ENCODE measurements around the gene ZCCHC17. TPM values are rescaled to one million over a fixed set of nuclear protein-coding genes. Genes with fewer than 3 reads are reported as not detected.

Gene ZCCHC17
- total RNA-seq, 2 experiments from 2014 or later: 23.6 to 24.4 TPM

- H3K4me1 Mint-ChIP-seq: no peaks in the 10 kb centered on the region
- POLR2A ChIA-PET: no interaction called here
- H3K9me3 Mint-ChIP-seq: no peaks in the 10 kb centered on the region
- H3K36me3 Mint-ChIP-seq: peaks cover 13% of the 10 kb centered on the region
- no peaks in the 10 kb centered on the region for H3K27me3 Mint-ChIP-seq
- ATAC-seq (ENCODE audit: low read depth) (no peak), DNase-seq (no peak)
- no peak overlapping the region for H3K27ac Mint-ChIP-seq
- H3K4me3 Mint-ChIP-seq: no peak overlapping the region
Measured at GRCh38 chr1:31324093-31324492, 27.3 kb downstream of the ZCCHC17 start.

DNA sequence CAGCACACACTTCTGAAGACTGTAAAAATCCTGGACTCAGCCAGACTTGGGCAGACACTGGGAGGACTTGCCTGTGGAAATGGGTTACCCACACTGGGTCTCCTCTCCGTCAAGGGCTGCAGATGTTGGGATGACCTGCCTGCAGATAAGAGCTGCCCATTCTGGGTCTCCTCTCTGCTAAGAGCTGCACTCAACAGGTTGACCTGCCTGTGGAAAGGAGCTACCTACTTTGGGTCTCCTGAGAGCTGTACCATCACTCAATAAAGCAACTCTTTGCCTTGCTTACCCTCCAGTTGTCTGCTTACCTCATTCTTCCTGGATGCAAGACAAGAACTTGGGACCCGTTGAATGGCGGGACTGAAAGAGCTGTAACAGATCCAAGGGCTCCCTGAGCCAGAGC is 28.2 kb downstream of the ZCCHC17 start:
- peaks cover 12% of the 10 kb centered on the region for H3K36me3 Mint-ChIP-seq
- no peak overlapping the region for H3K27ac Mint-ChIP-seq
- no peak overlapping the region for H3K4me3 Mint-ChIP-seq
- H3K27me3 Mint-ChIP-seq: no peaks in the 10 kb centered on the region
- no peak for DNase-seq
- no peaks in the 10 kb centered on the region for H3K4me1 Mint-ChIP-seq
- no peaks in the 10 kb centered on the region for H3K9me3 Mint-ChIP-seq
- POLR2A ChIA-PET: no interaction called here
- ATAC-seq (ENCODE audit: low read depth): no peak

GRCh38 chr1:31326461-31326860 is 29.6 kb downstream of the ZCCHC17 start:
- Mint-ChIP-seq H3K9me3 (no peaks in the 10 kb centered on the region), H3K4me3 (no peak overlapping the region), H3K36me3 (peaks cover 12% of the 10 kb centered on the region), H3K4me1 (no peaks in the 10 kb centered on the region), H3K27ac (no peak overlapping the region), H3K27me3 (no peaks in the 10 kb centered on the region)
- POLR2A ChIA-PET: no interaction called here
- ATAC-seq (ENCODE audit: low read depth) (no peak), DNase-seq (no peak)

- Mint-ChIP-seq H3K36me3 (peaks cover 11% of the 10 kb centered on the region), H3K27me3 (no peaks in the 10 kb centered on the region), H3K4me3 (no peak overlapping the region), H3K9me3 (no peaks in the 10 kb centered on the region), H3K27ac (no peak overlapping the region), H3K4me1 (no peaks in the 10 kb centered on the region)
- POLR2A ChIA-PET: no interaction called here
- ATAC-seq (ENCODE audit: low read depth) (no peak), DNase-seq (no peak)
Measured at GRCh38 chr1:31327381-31327780, 30.5 kb downstream of the ZCCHC17 start.

DNA sequence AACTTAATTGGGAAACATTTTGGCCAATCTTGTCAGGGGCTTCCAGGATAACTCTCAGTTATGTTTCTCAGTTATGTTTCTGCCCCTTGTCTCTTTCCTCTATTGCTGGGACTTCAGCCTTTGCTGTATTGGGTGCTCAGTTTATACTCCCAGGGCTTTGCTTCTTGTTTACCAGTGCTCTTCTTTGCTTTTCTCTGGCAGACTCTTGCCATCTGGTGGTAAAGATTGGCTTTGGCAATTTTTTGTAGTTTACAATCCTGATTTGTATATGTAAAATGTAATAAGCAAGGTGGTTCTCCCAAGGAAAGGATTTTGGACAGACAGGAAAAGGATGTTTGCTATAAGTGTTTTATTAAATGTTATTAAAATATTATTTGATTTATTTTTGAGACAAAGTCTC is 38.2 kb downstream of the ZCCHC17 start:
- Mint-ChIP-seq H3K4me1 (no peaks in the 10 kb centered on the region), H3K9me3 (no peaks in the 10 kb centered on the region), H3K27ac (no peak overlapping the region), H3K27me3 (no peaks in the 10 kb centered on the region), H3K36me3 (peaks cover 11% of the 10 kb centered on the region), H3K4me3 (no peak overlapping the region)
- POLR2A ChIA-PET: no interaction called here
- DNase-seq: no peak
- no peak for ATAC-seq (ENCODE audit: low read depth)

- Mint-ChIP-seq H3K27me3 (no peaks in the 10 kb centered on the region), H3K27ac (no peak overlapping the region), H3K9me3 (no peaks in the 10 kb centered on the region), H3K4me1 (no peaks in the 10 kb centered on the region), H3K4me3 (no peak overlapping the region), H3K36me3 (peaks cover 2% of the 10 kb centered on the region)
- DNase-seq (no peak), ATAC-seq (ENCODE audit: low read depth) (no peak)
- POLR2A ChIA-PET: no interaction called here
Measured at GRCh38 chr1:31336687-31337467, 40.0 kb downstream of the ZCCHC17 start.

GRCh38 chr1:31344503-31344902 is 47.7 kb downstream of the ZCCHC17 start:
- POLR2A ChIA-PET: no interaction called here
- Mint-ChIP-seq H3K9me3 (no peaks in the 10 kb centered on the region), H3K4me1 (no peaks in the 10 kb centered on the region), H3K4me3 (no peak overlapping the region), H3K27me3 (no peaks in the 10 kb centered on the region), H3K27ac (no peak overlapping the region), H3K36me3 (peaks cover 4% of the 10 kb centered on the region)
- ATAC-seq (ENCODE audit: low read depth) (no peak), DNase-seq (no peak)

GRCh38 chr1:31345635-31346034 is 48.8 kb downstream of the ZCCHC17 start:
- no peak for DNase-seq
- Mint-ChIP-seq H3K9me3 (no peaks in the 10 kb centered on the region), H3K27ac (no peak overlapping the region), H3K36me3 (peaks cover 5% of the 10 kb centered on the region), H3K4me3 (no peak overlapping the region), H3K27me3 (no peaks in the 10 kb centered on the region), H3K4me1 (no peaks in the 10 kb centered on the region)
- POLR2A ChIA-PET: no interaction called here
- ATAC-seq (ENCODE audit: low read depth): no peak

DNA sequence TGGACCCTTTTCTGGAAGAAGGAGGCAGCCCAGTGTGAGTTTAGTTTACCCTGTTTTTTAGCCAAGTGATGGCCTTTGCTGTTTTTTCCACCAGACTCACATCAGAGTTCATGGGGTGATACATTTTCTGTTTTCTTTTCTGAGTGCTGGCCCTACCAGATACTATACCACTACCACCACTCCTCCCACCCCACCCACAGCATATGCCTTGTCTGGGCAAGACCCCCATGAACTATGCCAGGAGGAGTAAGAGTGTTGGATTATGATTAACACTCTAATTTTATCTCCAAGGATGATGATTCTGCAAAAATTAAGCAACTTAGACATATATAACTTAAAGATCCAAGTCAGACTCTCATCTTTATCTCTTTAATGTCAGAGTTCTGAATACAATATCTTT is 50.0 kb downstream of the ZCCHC17 start:
- Mint-ChIP-seq H3K27ac (no peak overlapping the region), H3K27me3 (no peaks in the 10 kb centered on the region), H3K4me3 (no peak overlapping the region), H3K4me1 (no peaks in the 10 kb centered on the region), H3K9me3 (no peaks in the 10 kb centered on the region), H3K36me3 (peaks cover 5% of the 10 kb centered on the region)
- no peak for ATAC-seq (ENCODE audit: low read depth)
- POLR2A ChIA-PET: no interaction called here
- DNase-seq: no peak

DNA sequence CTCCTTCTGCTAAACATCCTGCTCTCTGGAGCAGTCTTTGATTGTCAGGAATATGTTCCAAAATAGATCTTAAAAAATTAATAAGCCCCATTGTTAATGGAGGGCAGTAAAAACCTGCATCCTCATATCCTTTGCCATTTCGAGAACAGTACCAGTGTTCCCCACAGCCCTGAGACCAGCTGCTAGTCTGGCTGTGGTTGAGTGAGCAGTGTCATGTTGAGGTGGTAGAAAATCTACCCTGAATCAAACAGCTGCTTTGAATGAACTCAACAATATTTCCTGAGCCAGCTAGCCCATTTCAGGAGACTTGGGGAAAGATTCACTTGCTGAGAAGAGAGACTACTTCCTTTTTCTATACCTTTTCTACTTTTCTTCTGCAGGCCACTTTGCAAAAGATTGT is 51.6 kb downstream of the ZCCHC17 start:
- Mint-ChIP-seq H3K36me3 (peaks cover 1% of the 10 kb centered on the region), H3K4me1 (no peaks in the 10 kb centered on the region), H3K9me3 (no peaks in the 10 kb centered on the region), H3K4me3 (no peak overlapping the region), H3K27me3 (no peaks in the 10 kb centered on the region), H3K27ac (no peak overlapping the region)
- POLR2A ChIA-PET: no interaction called here
- no peak for DNase-seq
- ATAC-seq (ENCODE audit: low read depth): no peak

DNA sequence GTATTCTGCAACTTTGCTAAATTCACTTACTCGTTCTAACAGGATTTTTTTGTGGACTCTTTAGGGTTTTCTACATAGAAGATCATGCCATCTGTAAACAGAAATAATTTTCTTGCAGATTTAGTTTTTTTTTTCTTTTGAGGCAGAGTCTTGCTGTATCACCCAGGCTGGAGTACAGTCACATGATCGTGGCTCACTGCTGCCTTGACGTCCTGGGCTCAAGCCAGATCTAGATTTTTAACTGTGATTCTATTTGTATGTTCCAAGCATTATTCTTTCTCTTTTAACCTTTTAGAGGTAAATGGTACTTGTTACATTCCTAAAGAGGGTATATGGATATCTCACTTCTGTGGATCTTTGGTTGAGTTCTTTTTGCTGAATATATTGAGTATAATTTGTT is 57.5 kb downstream of the ZCCHC17 start:
- no peak for ATAC-seq (ENCODE audit: low read depth)
- H3K36me3 Mint-ChIP-seq: peaks cover 21% of the 10 kb centered on the region
- peaks cover 3% of the 10 kb centered on the region for H3K4me1 Mint-ChIP-seq
- no peaks in the 10 kb centered on the region for H3K27me3 Mint-ChIP-seq
- H3K27ac Mint-ChIP-seq: no peak overlapping the region
- POLR2A ChIA-PET: interaction anchor here (0.6 kb wide), 1 partner anchor 714 kb away, joined by 3 read pairs; no protein-coding TSS in a partner anchor
- no peak for DNase-seq
- no peak overlapping the region for H3K4me3 Mint-ChIP-seq
- no peaks in the 10 kb centered on the region for H3K9me3 Mint-ChIP-seq

DNA sequence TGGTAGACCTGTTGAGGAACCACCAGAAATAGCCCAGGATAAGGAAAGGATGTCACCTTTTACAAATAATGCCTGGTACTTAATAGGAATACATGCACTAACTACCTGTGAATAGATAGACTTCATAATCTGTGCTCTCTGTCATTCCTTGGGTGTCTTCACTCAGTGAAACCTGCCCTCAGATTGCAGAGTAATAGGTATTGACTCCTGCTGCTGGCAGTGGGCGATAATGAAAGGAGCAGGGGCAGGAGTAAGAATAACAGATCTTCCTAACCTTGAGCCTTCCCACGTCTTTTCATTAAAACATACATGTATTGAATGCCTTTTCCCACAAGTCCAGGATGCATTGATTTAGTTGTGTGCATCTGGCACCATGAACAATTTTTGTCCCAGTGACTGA is 59.6 kb downstream of the ZCCHC17 start:
- peaks cover 3% of the 10 kb centered on the region for H3K4me1 Mint-ChIP-seq
- POLR2A ChIA-PET: no interaction called here
- H3K27me3 Mint-ChIP-seq: no peaks in the 10 kb centered on the region
- H3K9me3 Mint-ChIP-seq: no peaks in the 10 kb centered on the region
- peaks cover 19% of the 10 kb centered on the region for H3K36me3 Mint-ChIP-seq
- DNase-seq (no peak), ATAC-seq (ENCODE audit: low read depth) (no peak)
- H3K27ac Mint-ChIP-seq: no peak overlapping the region
- no peak overlapping the region for H3K4me3 Mint-ChIP-seq

GRCh38 chr1:31361607-31362006 is 64.8 kb downstream of the ZCCHC17 start:
- no peaks in the 10 kb centered on the region for H3K27me3 Mint-ChIP-seq
- no peak overlapping the region for H3K27ac Mint-ChIP-seq
- ATAC-seq (ENCODE audit: low read depth): no peak
- H3K36me3 Mint-ChIP-seq: peaks cover 24% of the 10 kb centered on the region
- H3K4me3 Mint-ChIP-seq: no peak overlapping the region
- H3K9me3 Mint-ChIP-seq: no peaks in the 10 kb centered on the region
- POLR2A ChIA-PET: no interaction called here
- DNase-seq: no peak
- peaks cover 3% of the 10 kb centered on the region for H3K4me1 Mint-ChIP-seq

GRCh38 chr1:31362032-31362431 is 65.2 kb downstream of the ZCCHC17 start:
- ATAC-seq (ENCODE audit: low read depth): no peak
- peaks cover 22% of the 10 kb centered on the region for H3K36me3 Mint-ChIP-seq

More at GRCh38 chr1:31362032-31362431, 65.2 kb downstream of the ZCCHC17 start:
- Mint-ChIP-seq H3K9me3 (no peaks in the 10 kb centered on the region), H3K4me1 (peaks cover 3% of the 10 kb centered on the region), H3K27ac (no peak overlapping the region), H3K4me3 (no peak overlapping the region), H3K27me3 (no peaks in the 10 kb centered on the region)
- no peak for DNase-seq
- POLR2A ChIA-PET: no interaction called here

All from activated naive CD8-positive, alpha-beta T cell treated with anti-CD3 and anti-CD28 coated beads, Interleukin-2, amount 10 ng/mL, durations not matched to agents 7 days and 5 days (primary cell).